Parathyroid adenoma (tissue), 2 donors: Measurements from ENCODE around the gene IQGAP3.

ENCODE experiments used
- H2AFZ ChIP-seq: fragments of 300-600 bp; sonication (generic); one replicate; pipeline ENCODE4 v1.7.0; 2017; ENCODE audit warnings: antibody characterized with exemption, mild to moderate bottlenecking
- H3K27ac ChIP-seq: fragments of 300-600 bp; sonication (generic); one replicate; pipeline ENCODE4 v1.7.0; 2017
- H3K27me3 ChIP-seq: fragments of 300-600 bp; sonication (generic); one replicate; pipeline ENCODE4 v1.7.0; 2017; ENCODE audit warnings: low read length; ENCODE audit not compliant: control insufficient read depth, insufficient read depth
- H3K36me3 ChIP-seq: fragments of 300-600 bp; sonication (generic); one replicate; pipeline ENCODE4 v1.7.0; 2017; ENCODE audit warnings: low read length; ENCODE audit not compliant: control insufficient read depth, insufficient read depth
- H3K4me1 ChIP-seq: fragments of 300-600 bp; sonication (generic); one replicate; pipeline ENCODE4 v1.7.0; 2017; ENCODE audit warnings: control low read depth
- H3K4me2 ChIP-seq: fragments of 300-600 bp; sonication (generic); one replicate; pipeline ENCODE4 v1.7.0; 2017; ENCODE audit warnings: low read length
- H3K4me3 ChIP-seq: fragments of 300-600 bp; sonication (generic); one replicate; pipeline ENCODE4 v1.7.0; 2017; ENCODE audit warnings: low read depth, low read length
- H3K79me2 ChIP-seq: fragments of 300-600 bp; sonication (generic); one replicate; pipeline ENCODE4 v1.7.0; 2017; ENCODE audit warnings: control low read depth
- H3K9ac ChIP-seq: fragments of 300-600 bp; sonication (generic); one replicate; pipeline ENCODE4 v1.7.0; 2017; ENCODE audit warnings: mild to moderate bottlenecking
- H3K9me3 ChIP-seq: fragments of 300-600 bp; sonication (generic); one replicate; pipeline ENCODE4 v1.7.0; 2017; ENCODE audit warnings: low read length; ENCODE audit not compliant: control insufficient read depth
- CTCF ChIP-seq: fragments of 300-600 bp; sonication (generic); IDR thresholded peaks from one replicate; pipeline ENCODE4 v1.7.0; 2017; ENCODE audit warnings: antibody characterized with exemption, mild to moderate bottlenecking
- donor health status: primary hyperparathyroidism.

IQGAP3 gene

GRCh38 chr1:156582388-156583017 is 10.1 kb upstream of the IQGAP3 start:
- no peaks in the 10 kb centered on the region for H3K27me3 ChIP-seq
- no peaks in the 10 kb centered on the region for H3K79me2 ChIP-seq
- H3K36me3 ChIP-seq = no peaks in the 10 kb centered on the region
- TF ChIP-seq CTCF = no peak
- H3K4me1 ChIP-seq = no peaks in the 10 kb centered on the region
- H3K9ac ChIP-seq = no peak overlapping the region
- no peak overlapping the region for H3K27ac ChIP-seq
- no peaks in the 10 kb centered on the region for H3K9me3 ChIP-seq
- H3K4me2 ChIP-seq = no peak overlapping the region
- H2AFZ ChIP-seq = no peak overlapping the region
- no peak overlapping the region for H3K4me3 ChIP-seq

- no peak overlapping the region for H3K4me3 ChIP-seq
- no peaks in the 10 kb centered on the region for H3K9me3 ChIP-seq
- H3K27ac ChIP-seq = no peak overlapping the region
Measured at GRCh38 chr1:156581661-156582387, 9.5 kb upstream of the IQGAP3 start.

GRCh38 chr1:156579472-156579871 is 7.1 kb upstream of the IQGAP3 start, which contains the start of gene TTC24:
Gene TTC24, plus strand, starts transcription at chr1:156579723. Its CDS starts 1,642 bp downstream, at chr1:156581365.
- no peak within 1 kb of the TSS for H3K27ac ChIP-seq
- TF ChIP-seq CTCF = no peak
- H2AFZ ChIP-seq = no peak within 1 kb of the TSS
- no peaks in the 10 kb centered on the region for H3K79me2 ChIP-seq
- H3K4me1 ChIP-seq = no peaks in the 10 kb centered on the region
- no peaks in the 10 kb centered on the region for H3K27me3 ChIP-seq
- H3K36me3 ChIP-seq = no peaks in the 10 kb centered on the region
- H3K4me3 ChIP-seq = no peak within 1 kb of the TSS
- no peak within 1 kb of the TSS for H3K9ac ChIP-seq
- no peak within 1 kb of the TSS for H3K4me2 ChIP-seq
- H3K9me3 ChIP-seq = no peaks in the 10 kb centered on the region

More at GRCh38 chr1:156581661-156582387, 9.5 kb upstream of the IQGAP3 start:
- H3K9ac ChIP-seq = no peak overlapping the region
- no peaks in the 10 kb centered on the region for H3K79me2 ChIP-seq
- TF ChIP-seq CTCF = no peak
- no peak overlapping the region for H2AFZ ChIP-seq
- H3K4me1 ChIP-seq = no peaks in the 10 kb centered on the region
- no peaks in the 10 kb centered on the region for H3K27me3 ChIP-seq
- no peak overlapping the region for H3K4me2 ChIP-seq
- no peaks in the 10 kb centered on the region for H3K36me3 ChIP-seq

- H3K27ac ChIP-seq = no peak overlapping the region
- H3K9ac ChIP-seq = no peak overlapping the region
- H3K9me3 ChIP-seq = no peaks in the 10 kb centered on the region
- no peaks in the 10 kb centered on the region for H3K4me1 ChIP-seq
- H3K79me2 ChIP-seq = no peaks in the 10 kb centered on the region
- no peak for TF ChIP-seq CTCF
- H3K4me3 ChIP-seq = no peak overlapping the region
- H3K4me2 ChIP-seq = no peak overlapping the region
- peak overlapping the region; percentile 3 for H2AFZ ChIP-seq
- H3K27me3 ChIP-seq = no peaks in the 10 kb centered on the region
- H3K36me3 ChIP-seq = no peaks in the 10 kb centered on the region
Measured at GRCh38 chr1:156578055-156578454, 5.7 kb upstream of the IQGAP3 start.
